Mucosa of stomach (tissue), 1 donor: ENCODE measurements around the gene IL18BP.
A peak's percentile ranks its signal among the peaks of the same experiment; 100 is the strongest.

Source experiments
- H3K27me3 ChIP-seq: one replicate; pipeline ENCODE4 v1.7.0; 2013; ENCODE audit warnings: mild to moderate bottlenecking, low read length; ENCODE audit not compliant: control insufficient read depth, insufficient read depth
- H3K36me3 ChIP-seq: one replicate; pipeline ENCODE4 v1.7.0; 2013; ENCODE audit warnings: low read length; ENCODE audit not compliant: control insufficient read depth, insufficient read depth
- H3K4me1 ChIP-seq: one replicate; pipeline ENCODE4 v1.7.0; 2013; ENCODE audit warnings: mild to moderate bottlenecking, low read length; ENCODE audit not compliant: control insufficient read depth, insufficient read depth
- H3K4me3 ChIP-seq: one replicate; pipeline ENCODE4 v1.7.0; 2013; ENCODE audit warnings: low read length
- H3K9ac ChIP-seq: one replicate; pipeline ENCODE4 v1.7.0; 2013; ENCODE audit warnings: mild to moderate bottlenecking, low read length, moderate library complexity
- H3K9me3 ChIP-seq: one replicate; pipeline ENCODE4 v1.7.0; 2013; ENCODE audit warnings: mild to moderate bottlenecking, low read length, moderate library complexity; ENCODE audit not compliant: control insufficient read depth
- donor health status: Pancreatic carcinoma.

The IL18BP gene

DNA sequence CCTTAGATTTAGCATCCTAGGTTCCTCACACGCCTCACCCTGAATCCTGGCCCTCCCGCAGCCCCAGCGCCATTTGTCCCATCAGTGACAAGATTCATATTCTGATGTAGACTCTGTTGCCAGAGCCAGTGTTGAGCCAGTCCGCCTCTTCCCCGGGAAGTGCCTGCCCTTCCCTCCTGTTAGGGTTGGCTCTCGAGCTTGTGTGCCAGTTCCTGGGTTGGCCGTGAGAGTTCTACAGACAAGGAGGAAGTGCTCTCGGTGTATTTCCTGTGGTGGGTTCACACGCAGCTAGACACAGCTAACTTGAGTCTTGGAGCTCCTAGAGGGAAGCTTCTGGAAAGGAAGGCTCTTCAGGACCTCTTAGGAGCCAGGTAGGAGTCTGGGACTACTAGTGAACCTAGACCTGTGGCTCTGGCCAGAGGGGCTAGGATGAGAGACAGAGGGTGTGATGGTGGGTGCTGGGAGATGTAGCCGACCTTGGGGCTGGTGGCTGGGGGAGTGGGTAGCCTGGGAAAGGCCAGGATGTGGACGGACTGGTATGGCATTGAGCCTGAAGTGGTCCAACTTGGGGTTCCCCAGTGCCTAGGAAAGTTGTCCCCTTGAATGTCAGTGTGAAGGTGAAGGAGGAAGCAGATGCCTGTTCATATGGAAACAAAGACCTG is at the start of gene IL18BP:
Gene IL18BP (plus strand): TSS at position 261 of the 662 bp plus-strand sequence. CDS start 1,076 bp downstream, outside the sequence.
- peaks cover 21% of the 10 kb centered on the region for H3K4me1 ChIP-seq
- H3K9me3 ChIP-seq: no peaks in the 10 kb centered on the region
- peaks cover 5% of the 10 kb centered on the region for H3K36me3 ChIP-seq
- no peaks in the 10 kb centered on the region for H3K27me3 ChIP-seq
- H3K4me3 ChIP-seq: no peak within 1 kb of the TSS
- H3K9ac ChIP-seq: peak within 1 kb of the TSS; percentile 10

DNA sequence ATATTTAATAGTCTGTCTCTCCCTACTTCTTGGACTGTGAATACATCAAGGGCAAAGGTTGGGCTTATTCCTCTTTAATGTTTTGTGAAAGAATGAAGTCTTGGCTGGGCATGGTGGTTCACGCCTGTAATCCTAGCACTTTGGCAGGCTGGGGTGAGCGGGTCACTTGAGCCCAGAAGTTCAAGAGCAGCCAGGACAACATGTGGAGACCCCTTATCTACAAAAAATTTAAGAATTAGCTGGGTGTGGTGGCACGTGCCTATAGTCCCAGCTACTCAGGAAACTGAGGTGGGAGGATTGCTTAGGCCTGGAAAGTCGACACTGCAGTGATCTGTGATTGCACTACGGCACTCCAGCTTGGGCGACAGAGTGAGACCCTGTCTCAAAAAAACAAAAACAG is 49.7 kb upstream of the IL18BP start:
- no peaks in the 10 kb centered on the region for H3K27me3 ChIP-seq
- H3K4me1 ChIP-seq: peaks cover 27% of the 10 kb centered on the region
- H3K4me3 ChIP-seq: no peak overlapping the region

DNA sequence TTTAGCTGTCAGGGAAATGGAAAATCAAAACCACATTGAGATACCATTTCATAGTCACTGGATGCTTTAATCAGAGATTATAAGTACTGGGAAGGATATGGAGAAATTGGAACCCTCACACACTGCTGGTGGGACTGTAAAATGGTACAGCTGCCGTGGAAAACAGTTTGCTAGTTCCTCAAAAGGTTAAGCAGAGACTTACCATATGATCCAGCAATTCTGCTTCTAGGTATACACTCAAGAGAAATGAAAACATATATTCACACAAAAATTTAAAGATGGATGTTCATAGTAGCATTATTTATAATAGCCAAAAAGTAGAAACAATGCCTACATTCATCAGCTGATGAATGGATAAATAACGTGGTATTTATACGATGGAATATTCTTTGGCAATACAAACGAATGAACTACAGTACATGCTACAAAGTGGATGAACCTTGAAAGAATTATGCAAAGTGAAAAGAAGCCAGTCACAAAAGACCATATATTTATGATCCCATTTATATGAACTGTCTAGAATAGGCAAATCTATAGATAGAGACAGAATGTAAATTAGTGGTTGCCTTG is 46.9 kb upstream of the IL18BP start:
- H3K4me3 ChIP-seq: no peak overlapping the region
- H3K9ac ChIP-seq: no peak overlapping the region
- no peaks in the 10 kb centered on the region for H3K27me3 ChIP-seq
- H3K4me1 ChIP-seq: peaks cover 27% of the 10 kb centered on the region
- no peaks in the 10 kb centered on the region for H3K9me3 ChIP-seq
- H3K36me3 ChIP-seq: no peaks in the 10 kb centered on the region

More for the DNA sequence above, 49.7 kb upstream of the IL18BP start:
- H3K9me3 ChIP-seq: no peaks in the 10 kb centered on the region
- H3K9ac ChIP-seq: no peak overlapping the region
- H3K36me3 ChIP-seq: no peaks in the 10 kb centered on the region

DNA sequence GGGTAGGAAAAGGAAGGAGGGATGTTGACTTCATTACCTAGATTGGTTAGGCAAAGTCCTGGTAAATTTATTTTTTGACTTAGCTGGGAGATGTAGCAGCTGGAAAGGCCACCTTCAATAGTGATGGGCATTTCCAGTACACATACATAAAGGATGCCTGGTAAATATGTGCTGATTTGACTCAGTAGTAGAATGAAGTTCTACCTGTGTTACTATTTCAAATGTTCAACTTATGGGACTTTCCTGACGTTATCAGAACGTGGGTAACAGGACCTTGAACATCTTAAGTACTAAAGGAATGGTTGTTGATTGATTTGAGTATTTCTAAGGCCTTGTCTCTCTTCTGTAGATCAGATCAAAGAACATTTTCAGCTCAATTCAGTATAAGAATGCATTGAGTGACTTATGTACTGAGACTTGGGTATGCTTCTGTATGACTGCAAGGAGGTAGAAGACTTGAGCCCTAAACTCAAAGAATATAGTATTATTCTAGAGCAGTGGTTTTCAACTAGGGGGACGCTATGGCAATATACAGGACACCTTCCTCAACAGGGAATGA is 42.7 kb upstream of the IL18BP start:
- H3K4me3 ChIP-seq: no peak overlapping the region
- H3K27me3 ChIP-seq: no peaks in the 10 kb centered on the region
- no peak overlapping the region for H3K9ac ChIP-seq
- H3K9me3 ChIP-seq: no peaks in the 10 kb centered on the region
- no peaks in the 10 kb centered on the region for H3K4me1 ChIP-seq
- no peaks in the 10 kb centered on the region for H3K36me3 ChIP-seq

DNA sequence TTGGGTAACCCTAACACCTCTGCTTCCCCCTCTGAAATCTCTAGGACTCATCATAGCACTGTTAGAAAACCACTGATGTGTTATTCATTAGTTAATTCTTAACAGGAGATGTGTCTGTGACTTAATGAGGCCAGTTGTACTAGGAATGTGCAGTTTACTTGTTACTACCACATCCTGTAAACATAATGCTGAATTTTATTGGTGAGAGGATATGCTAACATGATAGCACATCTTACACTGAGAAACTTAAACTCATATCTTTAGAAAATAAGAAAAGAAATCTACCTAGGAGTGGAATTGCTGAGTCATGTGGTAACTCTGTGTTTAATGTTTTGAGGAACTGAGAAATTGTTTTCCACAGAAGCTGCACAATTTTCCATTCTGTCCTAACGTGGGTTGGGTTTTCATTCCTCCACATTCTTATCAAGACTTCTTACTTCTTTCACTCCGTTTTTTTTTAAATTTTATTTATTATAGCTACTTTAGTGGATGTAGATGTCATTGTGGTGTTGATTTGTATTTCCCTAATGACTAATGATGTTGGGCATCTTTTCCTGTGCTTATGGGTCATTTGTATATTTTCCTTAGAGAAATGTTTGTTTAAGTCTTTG is 36.2 kb upstream of the IL18BP start:
- Histone ChIP-seq H3K4me1 (no peaks in the 10 kb centered on the region), H3K27me3 (no peaks in the 10 kb centered on the region), H3K9me3 (no peaks in the 10 kb centered on the region), H3K4me3 (no peak overlapping the region), H3K36me3 (no peaks in the 10 kb centered on the region), H3K9ac (no peak overlapping the region)

DNA sequence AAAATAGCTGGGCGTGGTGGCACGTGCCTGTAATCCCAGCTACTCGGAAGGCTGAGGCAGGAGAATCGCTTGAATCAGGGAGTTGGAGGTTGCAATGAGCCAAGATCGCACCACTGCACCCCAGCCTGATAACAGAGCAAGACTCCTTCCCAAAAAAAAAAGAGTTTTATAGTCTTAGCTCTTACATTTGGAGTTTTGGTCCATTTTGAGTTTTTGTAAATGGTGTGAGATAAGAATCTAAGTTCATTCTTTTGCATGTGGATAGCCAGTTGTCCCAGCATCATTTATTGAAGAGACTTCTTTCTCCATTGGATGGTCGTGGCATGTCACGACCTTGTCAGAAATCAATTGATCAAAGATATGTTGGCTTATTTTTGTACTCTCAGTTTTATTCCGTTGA is 35.2 kb upstream of the IL18BP start:
- Histone ChIP-seq H3K9ac (no peak overlapping the region), H3K4me1 (no peaks in the 10 kb centered on the region), H3K4me3 (no peak overlapping the region), H3K36me3 (no peaks in the 10 kb centered on the region), H3K27me3 (no peaks in the 10 kb centered on the region), H3K9me3 (no peaks in the 10 kb centered on the region)

DNA sequence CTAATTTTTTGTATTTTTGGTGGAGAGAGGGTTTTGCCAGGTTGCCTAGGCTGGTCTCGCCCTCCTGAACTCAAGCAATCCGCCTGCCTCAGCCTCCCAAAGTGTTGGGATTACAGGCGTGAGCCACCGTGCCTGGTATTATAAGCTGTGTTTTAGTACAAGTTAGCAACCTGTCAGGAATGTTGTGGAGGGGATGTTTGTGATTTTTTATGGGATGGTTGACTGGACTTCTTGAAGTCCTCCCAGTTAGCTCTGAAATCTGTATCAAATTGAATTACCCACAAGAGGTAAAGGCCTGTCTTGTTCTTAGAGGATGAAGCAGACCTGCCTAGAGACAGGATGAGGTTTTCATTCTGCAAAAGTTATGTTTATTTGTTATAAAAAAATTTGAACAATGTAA is 34.1 kb upstream of the IL18BP start:
- Histone ChIP-seq H3K27me3 (no peaks in the 10 kb centered on the region), H3K9ac (no peak overlapping the region), H3K36me3 (no peaks in the 10 kb centered on the region), H3K4me1 (no peaks in the 10 kb centered on the region), H3K4me3 (no peak overlapping the region), H3K9me3 (no peaks in the 10 kb centered on the region)

DNA sequence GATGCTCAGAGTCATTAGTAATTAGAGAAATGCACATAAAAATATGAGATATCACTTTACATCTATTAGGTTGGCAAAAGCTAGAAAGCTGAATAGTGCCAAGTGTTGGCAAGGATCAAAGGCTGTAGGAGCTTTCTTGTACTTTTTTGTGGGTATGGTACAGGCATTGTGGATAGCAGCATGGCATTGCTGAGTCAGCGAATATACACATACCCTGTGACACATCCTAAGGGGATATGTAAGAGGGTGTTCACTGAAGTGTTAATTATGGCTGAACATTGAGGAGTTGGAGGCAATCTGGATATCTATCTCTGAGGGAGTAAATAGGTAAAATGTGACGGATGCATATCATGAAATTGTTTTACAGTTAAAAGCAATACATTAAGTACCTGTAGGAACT is 27.0 kb upstream of the IL18BP start:
- H3K9ac ChIP-seq: no peak overlapping the region
- H3K4me1 ChIP-seq: no peaks in the 10 kb centered on the region
- no peaks in the 10 kb centered on the region for H3K27me3 ChIP-seq
- no peaks in the 10 kb centered on the region for H3K36me3 ChIP-seq
- no peaks in the 10 kb centered on the region for H3K9me3 ChIP-seq
- H3K4me3 ChIP-seq: no peak overlapping the region

DNA sequence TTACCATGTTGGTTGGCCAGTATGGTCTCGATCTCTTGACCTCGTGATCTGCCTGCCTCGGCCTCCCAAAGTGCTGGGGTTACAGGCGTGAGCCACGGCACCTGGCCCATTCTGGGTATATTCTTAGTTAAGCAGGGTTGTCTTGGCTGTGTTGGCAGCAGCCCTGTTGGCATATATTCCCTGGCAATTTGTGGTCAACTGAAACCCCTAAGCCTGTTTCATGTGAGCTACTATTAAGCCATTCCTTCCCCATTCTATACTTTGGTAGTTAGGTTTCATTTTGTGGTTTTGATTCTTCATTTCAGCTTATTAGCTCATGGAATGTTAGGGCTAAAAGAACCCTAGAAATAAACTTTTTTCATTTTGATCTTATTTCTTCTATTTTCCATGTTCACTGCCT is 22.2 kb upstream of the IL18BP start:
- Histone ChIP-seq H3K36me3 (no peaks in the 10 kb centered on the region), H3K9ac (no peak overlapping the region), H3K9me3 (no peaks in the 10 kb centered on the region), H3K4me3 (no peak overlapping the region), H3K27me3 (no peaks in the 10 kb centered on the region), H3K4me1 (no peaks in the 10 kb centered on the region)

DNA sequence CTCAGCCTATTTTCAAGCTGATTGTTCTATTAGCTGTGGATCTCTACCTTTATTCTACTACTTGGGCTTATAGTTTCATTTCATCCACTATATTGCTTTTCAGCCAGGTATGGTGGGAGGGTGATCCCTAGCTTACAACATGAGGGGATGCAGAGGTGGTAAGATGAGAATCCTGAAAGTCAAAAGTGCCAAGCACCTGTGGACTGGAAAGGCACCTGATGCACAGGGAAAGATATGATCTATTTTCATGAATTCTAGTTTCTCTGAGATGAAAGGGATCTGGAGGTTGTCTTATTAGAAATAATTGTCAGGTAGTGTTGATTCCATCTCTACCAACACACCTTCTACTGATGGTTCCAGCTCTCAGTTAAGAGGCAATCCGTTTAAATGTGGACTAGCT is 21.6 kb upstream of the IL18BP start:
- no peaks in the 10 kb centered on the region for H3K36me3 ChIP-seq
- H3K4me1 ChIP-seq: no peaks in the 10 kb centered on the region
- H3K9ac ChIP-seq: no peak overlapping the region
- no peaks in the 10 kb centered on the region for H3K9me3 ChIP-seq
- H3K27me3 ChIP-seq: no peaks in the 10 kb centered on the region
- no peak overlapping the region for H3K4me3 ChIP-seq

DNA sequence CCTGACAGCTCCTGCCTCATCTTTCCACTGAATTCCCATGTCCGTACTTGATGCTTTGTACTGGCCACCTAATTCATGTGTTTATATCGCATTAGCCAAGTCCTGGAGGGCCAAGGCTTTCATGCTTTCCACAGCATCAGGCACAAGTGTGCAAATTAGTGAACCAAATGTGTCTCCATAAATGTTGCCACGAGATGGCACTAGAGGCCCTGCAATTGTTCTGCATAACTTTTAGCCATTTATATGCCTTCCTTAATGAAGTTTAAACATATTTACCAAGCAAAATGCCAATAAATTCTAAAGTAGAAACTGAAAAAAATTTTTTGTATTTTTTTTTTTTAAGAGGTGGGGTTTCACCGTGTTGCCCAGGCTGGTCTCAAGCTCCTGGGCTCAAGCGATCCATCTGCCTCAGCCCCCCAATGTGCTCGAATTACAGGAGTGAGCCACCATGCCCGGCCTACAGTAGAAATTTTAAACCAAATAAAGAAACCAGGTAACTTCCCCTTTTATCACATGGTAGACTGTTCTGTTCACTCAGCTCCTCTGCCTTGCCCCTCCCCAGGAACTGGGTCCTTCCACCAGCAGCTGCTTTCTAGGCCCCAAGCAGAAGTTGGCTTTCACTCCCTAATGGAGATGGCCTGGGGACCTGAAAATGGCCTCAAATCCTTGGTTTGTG is 20.8 kb upstream of the IL18BP start:
- H3K4me1 ChIP-seq: no peaks in the 10 kb centered on the region
- H3K27me3 ChIP-seq: no peaks in the 10 kb centered on the region
- H3K9me3 ChIP-seq: no peaks in the 10 kb centered on the region
- H3K36me3 ChIP-seq: no peaks in the 10 kb centered on the region
- H3K4me3 ChIP-seq: no peak overlapping the region
- no peak overlapping the region for H3K9ac ChIP-seq

DNA sequence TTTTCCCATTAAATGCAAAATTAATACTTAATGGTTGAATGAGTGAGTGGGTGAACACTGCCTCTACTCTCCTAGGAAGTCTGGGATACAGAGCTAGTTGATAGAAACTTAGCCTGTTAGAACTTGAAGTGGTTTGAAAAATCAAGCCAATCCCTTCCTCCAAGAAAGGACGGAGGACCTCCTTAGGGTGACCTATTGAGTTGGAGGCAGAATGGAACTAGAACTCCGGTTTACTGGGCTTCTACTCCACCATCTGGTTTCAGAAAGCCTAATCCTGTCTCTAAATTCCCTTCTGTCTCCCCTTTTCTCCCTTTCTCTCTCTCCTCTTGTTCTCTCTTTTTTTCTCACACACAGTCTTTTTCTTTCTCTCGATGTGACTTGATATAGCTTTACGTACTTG is 19.6 kb upstream of the IL18BP start:
- no peaks in the 10 kb centered on the region for H3K9me3 ChIP-seq
- H3K36me3 ChIP-seq: no peaks in the 10 kb centered on the region
- H3K9ac ChIP-seq: no peak overlapping the region
- no peak overlapping the region for H3K4me3 ChIP-seq
- no peaks in the 10 kb centered on the region for H3K27me3 ChIP-seq
- no peaks in the 10 kb centered on the region for H3K4me1 ChIP-seq
